ENCODE data around the gene DNAJB12. TPM values are rescaled to one million over a fixed set of nuclear protein-coding genes. Genes with fewer than 3 reads are reported as not detected.
"Not testable (repeated sequence)": the region's sequence is repeated elsewhere in the genome, so short reads cannot be mapped to it uniquely, and the experiment has no call there.

Gene DNAJB12
- polyA plus RNA-seq, 1 donor, result 24.3 TPM

DNA sequence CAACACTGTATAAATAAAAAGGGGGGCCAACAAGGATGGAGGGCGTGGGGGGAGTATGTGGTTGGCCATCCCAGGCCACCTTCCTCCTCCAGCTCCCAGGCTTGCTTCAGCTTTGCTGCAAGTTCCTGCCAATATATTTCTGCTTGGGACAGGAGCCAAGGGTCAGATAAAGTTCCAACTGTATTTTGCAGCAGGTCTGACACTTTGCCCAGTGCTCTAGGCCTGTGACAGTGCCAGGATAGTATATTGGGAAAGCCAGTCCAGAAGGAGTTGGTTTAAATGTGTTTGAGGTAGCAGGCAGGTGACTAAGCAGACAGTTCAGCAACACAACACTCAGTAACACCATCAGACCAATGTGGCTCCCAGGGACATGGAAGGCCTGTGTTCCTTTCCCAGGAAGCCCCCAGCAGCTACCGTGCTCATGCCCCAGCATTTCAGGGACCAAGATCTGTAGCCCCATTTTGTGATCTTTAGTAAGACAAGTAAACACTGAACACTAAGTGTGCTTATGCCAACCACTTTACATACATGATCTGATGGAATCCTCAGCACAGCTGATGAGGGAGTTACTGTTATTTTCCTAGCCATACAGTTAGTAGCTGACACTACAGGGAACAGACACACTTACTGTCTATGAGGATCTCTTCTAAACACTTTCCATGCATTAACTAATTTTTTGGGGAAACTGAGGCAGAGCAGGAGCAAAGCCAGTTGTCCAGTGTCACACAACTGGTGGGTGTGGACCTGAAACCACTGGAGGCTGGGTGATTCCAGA, 38.9 kb downstream of the DNAJB12 start:
- peak; percentile 83 for DNase-seq

DNA sequence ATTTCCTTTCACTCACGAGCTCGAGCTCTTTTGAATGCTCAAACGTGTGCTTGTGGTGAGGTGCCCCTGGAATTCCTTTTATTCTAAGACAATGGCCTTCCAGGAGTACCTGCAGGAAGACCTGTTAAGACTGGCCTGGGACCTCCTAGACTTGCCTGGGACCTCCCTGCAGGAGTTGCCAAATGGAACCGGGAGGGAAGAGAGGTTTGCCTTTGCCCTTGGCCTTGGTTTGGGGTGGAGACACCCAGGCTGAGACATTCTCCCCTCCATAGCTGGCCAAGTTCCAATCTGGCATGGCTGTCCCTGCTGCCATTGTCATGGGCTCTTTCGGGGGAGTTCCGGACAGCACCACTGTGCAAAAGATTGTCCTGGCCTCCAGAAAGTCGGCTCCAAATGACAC, 39.7 kb downstream of the DNAJB12 start:
- DNase-seq, result no peak

GRCh38 chr10:72314263-72314662, 40.5 kb downstream of the DNAJB12 start:
- DNase-seq, result no peak

GRCh38 chr10:72312865-72313391, 41.8 kb downstream of the DNAJB12 start:
- no peak for DNase-seq

DNA sequence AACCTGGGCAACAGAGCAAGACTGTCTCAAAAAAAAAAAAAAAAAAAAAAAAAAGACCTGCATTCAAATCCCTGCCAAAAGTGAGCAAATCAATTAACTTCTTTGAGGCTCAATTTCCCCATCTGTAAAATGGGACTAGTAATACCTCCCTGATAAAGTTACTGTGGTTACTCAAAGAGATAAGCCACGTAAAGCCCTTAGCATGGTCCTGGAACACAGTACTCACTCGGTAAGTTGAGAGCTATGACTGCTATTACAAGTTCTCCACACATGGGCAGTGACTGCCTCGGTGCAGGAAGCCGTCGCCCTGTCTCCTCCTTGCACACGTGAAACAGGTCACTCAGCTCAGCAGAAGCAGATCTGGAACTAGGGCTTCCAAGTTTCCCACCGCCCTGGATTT, 43.1 kb downstream of the DNAJB12 start:
- DNase-seq, result no peak

GRCh38 chr10:72310636-72311035, 44.1 kb downstream of the DNAJB12 start:
- no peak for DNase-seq

GRCh38 chr10:72310241-72310633, 44.5 kb downstream of the DNAJB12 start:
- DNase-seq, result no peak

GRCh38 chr10:72309290-72310240, 45.2 kb downstream of the DNAJB12 start:
- no peak for DNase-seq

DNA sequence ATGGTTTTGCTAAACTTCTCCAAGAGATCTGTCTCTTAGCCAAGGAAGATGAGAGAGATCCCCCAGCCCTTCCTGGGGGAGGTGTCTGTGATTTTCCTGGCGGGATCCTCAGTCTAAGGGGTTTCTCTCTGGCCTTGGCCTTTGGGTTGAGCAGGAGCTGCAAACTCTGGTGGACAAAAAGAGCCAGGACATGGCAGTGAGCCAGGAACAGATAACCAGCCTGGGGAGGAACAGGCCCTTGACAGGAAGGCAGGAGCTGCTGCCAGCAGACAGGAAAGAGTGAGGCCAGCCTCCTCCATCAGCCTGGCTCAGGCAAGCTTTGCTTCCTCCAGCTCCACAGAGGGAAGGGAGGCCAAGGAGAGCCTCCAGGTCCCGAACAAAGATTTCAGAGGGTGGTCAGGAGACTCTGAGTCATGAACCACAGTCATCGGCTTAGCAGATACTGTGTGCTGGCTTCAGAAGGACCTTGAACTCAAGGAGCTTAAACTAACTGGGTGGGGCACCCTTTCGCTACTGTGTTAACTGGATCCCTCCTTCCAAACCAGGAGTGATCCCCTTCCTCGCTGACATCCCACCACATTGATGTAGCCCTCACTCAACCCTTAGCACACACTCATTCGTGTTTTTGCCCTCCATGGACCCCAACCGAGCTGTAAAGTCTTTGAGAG, 46.3 kb downstream of the DNAJB12 start:
- DNase-seq, result no peak

DNA sequence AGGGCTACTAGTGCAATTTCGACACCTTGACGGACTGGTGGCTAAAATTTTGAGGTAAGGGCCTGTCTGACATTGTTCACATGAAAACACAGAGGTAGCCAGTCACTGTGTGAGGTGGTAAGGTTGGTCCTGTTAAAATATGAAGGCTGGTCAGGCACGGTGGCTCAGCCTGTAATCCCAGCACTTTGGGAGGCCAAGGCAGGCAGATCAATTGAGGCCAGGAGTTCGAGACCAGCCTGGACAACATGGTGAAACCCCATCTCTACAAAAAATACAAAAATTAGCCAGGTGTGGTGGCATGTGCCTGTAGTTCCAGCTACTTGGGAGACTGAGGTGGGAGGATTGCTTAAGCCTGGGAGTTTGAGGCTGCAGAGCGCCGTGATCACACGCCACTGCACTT, 47.0 kb downstream of the DNAJB12 start:
- not testable (repeated sequence) for DNase-seq

DNA sequence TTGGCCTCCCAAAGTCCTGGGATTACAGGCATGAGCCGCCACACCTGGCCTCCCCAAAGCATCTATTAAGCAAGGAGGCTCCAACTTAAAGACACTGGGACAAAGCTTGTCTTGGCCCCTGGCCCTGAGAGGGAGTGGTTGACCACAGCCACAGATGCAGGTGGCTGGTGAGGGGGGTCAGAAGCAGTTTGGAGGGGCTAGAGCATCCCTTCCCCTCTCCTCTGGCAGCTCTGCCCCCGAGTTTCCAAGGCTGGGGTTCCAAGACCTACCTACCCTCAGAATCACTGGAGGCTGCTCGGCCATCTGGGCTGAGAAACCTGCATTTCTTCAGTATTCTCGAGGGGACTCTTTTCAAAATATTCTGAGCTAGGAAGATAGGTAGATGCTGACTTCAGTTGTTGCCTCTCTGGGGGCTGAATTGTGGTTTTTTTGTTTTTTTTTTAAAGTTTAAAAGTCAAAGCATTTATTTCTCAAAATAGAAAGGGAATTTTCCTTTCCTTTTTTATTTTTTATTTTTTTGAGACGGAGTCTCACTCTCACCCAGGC, 48.4 kb downstream of the DNAJB12 start:
- no peak for DNase-seq

DNA sequence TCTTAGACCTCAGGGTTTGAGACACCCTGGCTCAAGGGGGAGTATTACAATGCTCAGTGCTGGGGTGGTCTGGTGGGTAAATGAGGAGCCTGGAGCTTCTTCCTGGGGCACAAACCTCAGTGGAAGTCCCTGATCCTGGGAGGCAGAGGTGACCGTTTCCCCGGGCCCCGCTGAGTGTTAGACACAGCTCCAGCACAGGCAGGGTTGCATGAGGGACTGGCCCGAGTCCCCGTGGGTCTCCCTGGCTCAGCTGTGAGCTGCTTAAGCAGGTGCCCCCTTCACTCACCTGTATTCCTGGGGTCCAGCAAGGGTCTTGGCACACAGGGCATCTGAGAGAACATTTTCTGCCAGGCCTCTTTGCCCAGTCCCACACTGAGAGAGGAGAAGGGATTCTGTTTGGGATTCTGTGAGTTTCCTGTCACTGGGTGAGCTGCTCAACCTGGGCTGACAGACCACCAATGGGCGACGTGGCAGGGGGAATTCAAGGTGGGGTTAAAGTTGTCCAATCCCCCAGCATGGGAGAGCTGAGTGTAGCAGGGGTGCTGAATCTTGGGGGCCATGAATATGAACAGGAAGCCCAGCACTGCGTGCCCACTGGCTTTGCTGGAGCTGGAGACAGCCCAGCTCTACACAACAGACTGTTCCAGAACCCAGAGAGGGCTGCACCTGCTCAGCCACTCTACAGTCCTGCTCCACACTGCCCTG, 51.1 kb downstream of the DNAJB12 start:
- DNase-seq, result no peak

GRCh38 chr10:72298592-72299519, 55.9 kb downstream of the DNAJB12 start:
- no peak for DNase-seq

GRCh38 chr10:72297805-72298591, 56.7 kb downstream of the DNAJB12 start:
- DNase-seq, result peak; percentile 94

GRCh38 chr10:72297281-72297804, 57.4 kb downstream of the DNAJB12 start:
- peak; percentile 75 for DNase-seq

GRCh38 chr10:72296829-72297280, 57.9 kb downstream of the DNAJB12 start:
- DNase-seq, result not testable (repeated sequence)

DNA sequence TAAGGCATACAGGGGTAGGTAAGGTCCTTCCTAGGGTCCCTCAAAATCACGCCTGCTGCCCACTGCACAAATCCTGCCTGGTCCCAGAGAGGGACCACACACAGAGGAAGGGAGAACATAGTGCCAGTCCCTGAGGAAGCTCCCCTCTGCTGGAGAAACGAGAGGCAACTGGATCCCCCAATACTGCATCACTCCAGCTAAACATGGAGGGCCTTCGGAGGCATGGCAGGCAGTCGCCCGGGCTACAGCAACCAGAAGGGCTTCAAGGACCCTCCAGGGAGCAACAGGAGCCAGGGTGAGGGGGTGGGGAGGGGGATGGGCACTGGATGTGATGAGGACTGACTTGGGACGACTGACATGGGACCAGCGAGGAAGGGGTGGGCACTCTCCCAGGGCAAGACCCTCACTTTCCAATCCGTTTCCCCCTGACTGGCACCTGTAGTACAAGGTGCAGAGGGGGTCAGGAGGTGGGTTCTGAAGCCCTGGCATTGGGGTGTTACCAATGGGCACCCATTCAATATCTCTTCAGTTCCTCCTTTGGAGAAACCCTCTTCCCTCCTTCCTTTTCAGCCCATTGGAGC, 59.3 kb downstream of the DNAJB12 start:
- no peak for DNase-seq

GRCh38 chr10:72292223-72292691, 62.5 kb downstream of the DNAJB12 start:
- DNase-seq, result no peak

- DNase-seq, result no peak
Measured at GRCh38 chr10:72291019-72291532, 63.6 kb downstream of the DNAJB12 start.

All from hindlimb muscle (tissue), 1 donor.